ENCODE data around the gene DAP. TPM values are rescaled to one million over a fixed set of nuclear protein-coding genes. Genes with fewer than 3 reads are reported as not detected.

Gene DAP
- total and polyA plus RNA-seq, 2 of the 4 experiments (the other 2 are of a cell fraction), result 49.6 to 189 TPM

DNA sequence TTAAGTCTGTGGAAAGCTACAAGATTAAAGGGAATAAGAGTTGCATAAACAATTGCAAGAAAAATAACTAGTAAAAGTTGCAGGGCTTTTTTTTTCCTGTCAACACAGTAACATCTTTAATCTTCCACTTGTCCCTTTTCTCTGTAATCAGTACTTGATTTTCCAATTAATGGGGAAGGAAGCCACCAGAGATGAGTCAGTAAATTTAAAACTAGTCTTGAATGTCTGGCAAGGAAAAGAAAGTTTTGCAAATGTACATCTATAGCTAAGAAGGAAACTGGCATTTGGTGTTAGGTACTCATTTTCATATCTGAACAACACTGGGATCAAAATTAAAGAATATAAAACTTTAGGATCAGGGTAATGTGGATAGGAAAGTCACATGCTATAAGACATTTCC, 17.1 kb downstream of the DAP start:
- ChIA-PET POLR2A (ENCODE audit: unreplicated experiment) (no interaction called here), CTCF (no interaction called here)
- dilution Hi-C loops (cut with HindIII; ENCODE audit: low sequenced_read_pairs, unreplicated experiment) (no loop called here), intact Hi-C loops (cut with micrococcal nuclease) (no loop called here), in situ Hi-C loops (cut with MboI; ENCODE audit: low sequenced_read_pairs) (no loop called here)
- Histone ChIP-seq H2BK120ac (ENCODE audit: low read depth, low read length) (no peak overlapping the region), H4K20me1 (ENCODE audit: insufficient read depth, low read length) (peaks cover 48% of the 10 kb centered on the region), H2AK5ac (ENCODE audit: low read depth, low read length) (no peak overlapping the region), H3K14ac (replicated peaks; ENCODE audit: low read depth, low read length) (no peak overlapping the region), H4K91ac (ENCODE audit: insufficient read depth, low read depth, low read length) (no peak overlapping the region), H3K36me3 (ENCODE audit: control insufficient read depth, insufficient read depth, low read length) (peaks cover 45% of the 10 kb centered on the region), H3K4me1 (ENCODE audit: control insufficient read depth, insufficient read depth, low read length) (0 out of 2 replicates have a peak, but pooled peaks cover 3% of the 10 kb centered on the region), H3K9me1 (ENCODE audit: insufficient read depth, low read length) (peaks cover 10% of the 10 kb centered on the region), H3K27me3 (ENCODE audit: control insufficient read depth, insufficient read depth, low read length) (no peaks in the 10 kb centered on the region), H3K9ac (ENCODE audit: low read depth, low read length) (no peak overlapping the region), H3K4me3 (ENCODE audit: insufficient read depth, low read depth, low read length) (no peak overlapping the region), H3K23ac (ENCODE audit: low read depth, low read length) (no peak overlapping the region), H2AFZ (replicated peaks; ENCODE audit: low read length, poor library complexity) (no peak overlapping the region), H3K9me3 (ENCODE audit: control insufficient read depth, insufficient read depth, low read length) (peaks cover 4% of the 10 kb centered on the region; the same call in 1 of the 2 replicates), H2AK9ac (replicated peaks; ENCODE audit: low read depth, low read length, poor library complexity) (no peak overlapping the region), H4K5ac (ENCODE audit: low read depth, low read length) (no peak overlapping the region), H2BK20ac (ENCODE audit: low read depth, low read length) (no peak overlapping the region), H2BK5ac (ENCODE audit: low read depth, low read length, poor library complexity, severe bottlenecking) (no peak overlapping the region), H3K79me1 (ENCODE audit: low read depth in 1 of 2, low read length in 2 of 2) (peaks cover 33 to 82% of the 10 kb centered on the region in 2 experiments), H3K56ac (ENCODE audit: extremely low read depth, insufficient read depth, low read length) (no peak overlapping the region), H3K4me2 (ENCODE audit: low read depth, low read length) (no peak overlapping the region), H3K18ac (ENCODE audit: low read depth, low read length) (no peak overlapping the region), H3K27ac (ENCODE audit: insufficient read depth, low read length) (no peak overlapping the region), H2BK15ac (ENCODE audit: low read depth, low read length) (no peak overlapping the region), H3K4ac (ENCODE audit: low read depth, low read length) (no peak overlapping the region), H4K8ac (ENCODE audit: low read depth in 2 of 2, low read length in 2 of 2) (no peak overlapping the region)
- TF ChIP-seq CHD1 (IDR thresholded peaks at IDR 0.05; ENCODE audit: low read depth, low read length) (no peak), MXI1 (IDR thresholded peaks at IDR 0.05; ENCODE audit: borderline replicate concordance, low read depth, low read length) (no peak), NFE2L2 (IDR thresholded peaks at IDR 0.05; ENCODE audit: low read depth, low read length) (no peak), SMC3 (IDR thresholded peaks at IDR 0.05; ENCODE audit: low read depth, low read length) (no peak), POLR2A (IDR thresholded peaks at IDR 0.05; ENCODE audit: low read depth, low read length) (no peak), RCOR1 (IDR thresholded peaks at IDR 0.05; ENCODE audit: insufficient replicate concordance, low read length) (no peak), MAZ (IDR thresholded peaks at IDR 0.05; ENCODE audit: borderline replicate concordance, low read depth, low read length) (no peak)
- TF ChIP-seq, protein P1, sequence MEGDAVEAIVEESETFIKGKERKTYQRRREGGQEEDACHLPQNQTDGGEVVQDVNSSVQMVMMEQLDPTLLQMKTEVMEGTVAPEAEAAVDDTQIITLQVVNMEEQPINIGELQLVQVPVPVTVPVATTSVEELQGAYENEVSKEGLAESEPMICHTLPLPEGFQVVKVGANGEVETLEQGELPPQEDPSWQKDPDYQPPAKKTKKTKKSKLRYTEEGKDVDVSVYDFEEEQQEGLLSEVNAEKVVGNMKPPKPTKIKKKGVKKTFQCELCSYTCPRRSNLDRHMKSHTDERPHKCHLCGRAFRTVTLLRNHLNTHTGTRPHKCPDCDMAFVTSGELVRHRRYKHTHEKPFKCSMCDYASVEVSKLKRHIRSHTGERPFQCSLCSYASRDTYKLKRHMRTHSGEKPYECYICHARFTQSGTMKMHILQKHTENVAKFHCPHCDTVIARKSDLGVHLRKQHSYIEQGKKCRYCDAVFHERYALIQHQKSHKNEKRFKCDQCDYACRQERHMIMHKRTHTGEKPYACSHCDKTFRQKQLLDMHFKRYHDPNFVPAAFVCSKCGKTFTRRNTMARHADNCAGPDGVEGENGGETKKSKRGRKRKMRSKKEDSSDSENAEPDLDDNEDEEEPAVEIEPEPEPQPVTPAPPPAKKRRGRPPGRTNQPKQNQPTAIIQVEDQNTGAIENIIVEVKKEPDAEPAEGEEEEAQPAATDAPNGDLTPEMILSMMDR (conservative IDR thresholded peaks at IDR 0.05; ENCODE audit: low read depth, low read length), result no peak
- TF ChIP-seq, protein P2, sequence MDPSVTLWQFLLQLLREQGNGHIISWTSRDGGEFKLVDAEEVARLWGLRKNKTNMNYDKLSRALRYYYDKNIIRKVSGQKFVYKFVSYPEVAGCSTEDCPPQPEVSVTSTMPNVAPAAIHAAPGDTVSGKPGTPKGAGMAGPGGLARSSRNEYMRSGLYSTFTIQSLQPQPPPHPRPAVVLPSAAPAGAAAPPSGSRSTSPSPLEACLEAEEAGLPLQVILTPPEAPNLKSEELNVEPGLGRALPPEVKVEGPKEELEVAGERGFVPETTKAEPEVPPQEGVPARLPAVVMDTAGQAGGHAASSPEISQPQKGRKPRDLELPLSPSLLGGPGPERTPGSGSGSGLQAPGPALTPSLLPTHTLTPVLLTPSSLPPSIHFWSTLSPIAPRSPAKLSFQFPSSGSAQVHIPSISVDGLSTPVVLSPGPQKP (IDR thresholded peaks at IDR 0.05; ENCODE audit: borderline replicate concordance, low read depth, low read length), result no peak
- TF ChIP-seq, protein P3, sequence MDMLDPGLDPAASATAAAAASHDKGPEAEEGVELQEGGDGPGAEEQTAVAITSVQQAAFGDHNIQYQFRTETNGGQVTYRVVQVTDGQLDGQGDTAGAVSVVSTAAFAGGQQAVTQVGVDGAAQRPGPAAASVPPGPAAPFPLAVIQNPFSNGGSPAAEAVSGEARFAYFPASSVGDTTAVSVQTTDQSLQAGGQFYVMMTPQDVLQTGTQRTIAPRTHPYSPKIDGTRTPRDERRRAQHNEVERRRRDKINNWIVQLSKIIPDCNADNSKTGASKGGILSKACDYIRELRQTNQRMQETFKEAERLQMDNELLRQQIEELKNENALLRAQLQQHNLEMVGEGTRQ (IDR thresholded peaks at IDR 0.05; ENCODE audit: low read depth, low read length), result no peak
- no TSS peak for BruUV-seq (replicated peaks)
- ATAC-seq (ENCODE audit: low read depth) (no peak), DNase-seq (no peak)
